ENCODE data around the gene GPATCH4. TPM values are rescaled to one million over a fixed set of nuclear protein-coding genes. Genes with fewer than 3 reads are reported as not detected.

The GPATCH4 gene
- total and polyA plus RNA-seq, 10 of the 15 experiments (the other 5 are each of a cell fraction or from before 2014, with no cell fraction given) = 35.5 to 111 (median 73.9) TPM

DNA sequence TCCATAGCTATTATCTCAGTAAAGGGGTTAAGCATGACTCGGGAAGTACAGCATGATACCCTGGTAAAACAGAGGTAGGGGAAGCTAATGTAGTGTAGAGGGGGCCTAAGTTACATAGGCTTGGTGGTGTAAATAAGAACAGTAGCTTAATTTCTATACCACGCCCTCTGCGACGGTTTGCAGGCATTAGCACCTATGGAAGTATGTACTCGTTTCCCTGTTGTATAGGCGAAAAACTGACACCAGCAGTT is 10.2 kb downstream of the GPATCH4 start:
- Histone ChIP-seq H3K4me1 (ENCODE audit: control insufficient read depth, insufficient read depth, low read length) (peaks cover 5% of the 10 kb centered on the region), H3K27ac (ENCODE audit: control insufficient read depth, insufficient read depth) (peak overlapping the region; percentile 86), H3K9me3 (replicated peaks; ENCODE audit: control insufficient read depth, insufficient read depth, low read length) (no peaks in the 10 kb centered on the region), H3K9ac (ENCODE audit: control insufficient read depth, insufficient read depth, low read length) (peak overlapping the region; percentile 79), H3K79me2 (ENCODE audit: control insufficient read depth, insufficient read depth, low read length) (peaks cover 9% of the 10 kb centered on the region), H3K4me2 (ENCODE audit: control insufficient read depth, insufficient read depth) (peak overlapping the region; percentile 99), H3K36me3 (ENCODE audit: control insufficient read depth in 2 of 2, insufficient read depth in 2 of 2, low read length in 1 of 2) (peaks cover 14 to 15% of the 10 kb centered on the region in 2 experiments; a peak in 3 of 4 replicates), H3K27me3 (replicated peaks in 1 of 2; ENCODE audit: control insufficient read depth in 2 of 2, insufficient read depth in 2 of 2, low read length in 1 of 2) (no peaks in the 10 kb centered on the region), H2AFZ (ENCODE audit: control insufficient read depth, low read depth, low read length) (peak overlapping the region; percentile 97), H3K4me3 (peak overlapping the region; percentile 89), H4K20me1 (ENCODE audit: control insufficient read depth, insufficient read depth) (no peaks in the 10 kb centered on the region)
- ChIA-PET RAD21 (ENCODE audit: unreplicated experiment) (interaction anchor here (0.6 to 2.2 kb wide), 14 partner anchors 9 to 205 kb away, joined by 3 to 18 read pairs (median 6); partner anchors contain the start of genes GPATCH4 and NES), CTCF (interaction anchor here (0.7 to 4.6 kb wide), 22 partner anchors 9 to 208 kb away, joined by 3 to 49 read pairs (median 5); partner anchors contain the start of genes GPATCH4, ISG20L2 and METTL25B), POLR2A (interaction anchor here (0.9 to 3.1 kb wide), 12 partner anchors 10 to 308 kb away, joined by 3 to 39 read pairs (median 5); partner anchors contain the start of genes GPATCH4, ISG20L2, MEF2D and METTL25B), SMC1A (ENCODE audit: uncharacterized antibody, unreplicated experiment) (interaction anchor here (0.7 to 5.9 kb wide), 19 partner anchors 11 to 270 kb away, joined by 3 to 47 read pairs (median 4); partner anchors contain the start of genes GPATCH4, MEF2D and TTC24)
- no TSS peak for BruUV-seq (replicated peaks)
- intact Hi-C loops (cut with micrococcal nuclease; ENCODE audit: unreplicated experiment) (no loop called here), in situ Hi-C loops (cut with MboI) (no loop called here)
- ATAC-seq = peak; percentile 49
- FAIRE-seq = no peak
- no peak for DNase-seq (ENCODE audit: low read depth, low spot score)
- 15% methylated on average over 6 of the region's 6 CpGs for WGBS (ENCODE audit: insufficient coverage, insufficient replicate concordance, low lambda C conversion rate, missing lambda C conversion rate)
- TF ChIP-seq, protein P1, sequence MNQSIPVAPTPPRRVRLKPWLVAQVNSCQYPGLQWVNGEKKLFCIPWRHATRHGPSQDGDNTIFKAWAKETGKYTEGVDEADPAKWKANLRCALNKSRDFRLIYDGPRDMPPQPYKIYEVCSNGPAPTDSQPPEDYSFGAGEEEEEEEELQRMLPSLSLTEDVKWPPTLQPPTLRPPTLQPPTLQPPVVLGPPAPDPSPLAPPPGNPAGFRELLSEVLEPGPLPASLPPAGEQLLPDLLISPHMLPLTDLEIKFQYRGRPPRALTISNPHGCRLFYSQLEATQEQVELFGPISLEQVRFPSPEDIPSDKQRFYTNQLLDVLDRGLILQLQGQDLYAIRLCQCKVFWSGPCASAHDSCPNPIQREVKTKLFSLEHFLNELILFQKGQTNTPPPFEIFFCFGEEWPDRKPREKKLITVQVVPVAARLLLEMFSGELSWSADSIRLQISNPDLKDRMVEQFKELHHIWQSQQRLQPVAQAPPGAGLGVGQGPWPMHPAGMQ (IDR thresholded peaks at IDR 0.05; ENCODE audit: borderline replicate concordance) = no peak
- TF ChIP-seq, protein P2, sequence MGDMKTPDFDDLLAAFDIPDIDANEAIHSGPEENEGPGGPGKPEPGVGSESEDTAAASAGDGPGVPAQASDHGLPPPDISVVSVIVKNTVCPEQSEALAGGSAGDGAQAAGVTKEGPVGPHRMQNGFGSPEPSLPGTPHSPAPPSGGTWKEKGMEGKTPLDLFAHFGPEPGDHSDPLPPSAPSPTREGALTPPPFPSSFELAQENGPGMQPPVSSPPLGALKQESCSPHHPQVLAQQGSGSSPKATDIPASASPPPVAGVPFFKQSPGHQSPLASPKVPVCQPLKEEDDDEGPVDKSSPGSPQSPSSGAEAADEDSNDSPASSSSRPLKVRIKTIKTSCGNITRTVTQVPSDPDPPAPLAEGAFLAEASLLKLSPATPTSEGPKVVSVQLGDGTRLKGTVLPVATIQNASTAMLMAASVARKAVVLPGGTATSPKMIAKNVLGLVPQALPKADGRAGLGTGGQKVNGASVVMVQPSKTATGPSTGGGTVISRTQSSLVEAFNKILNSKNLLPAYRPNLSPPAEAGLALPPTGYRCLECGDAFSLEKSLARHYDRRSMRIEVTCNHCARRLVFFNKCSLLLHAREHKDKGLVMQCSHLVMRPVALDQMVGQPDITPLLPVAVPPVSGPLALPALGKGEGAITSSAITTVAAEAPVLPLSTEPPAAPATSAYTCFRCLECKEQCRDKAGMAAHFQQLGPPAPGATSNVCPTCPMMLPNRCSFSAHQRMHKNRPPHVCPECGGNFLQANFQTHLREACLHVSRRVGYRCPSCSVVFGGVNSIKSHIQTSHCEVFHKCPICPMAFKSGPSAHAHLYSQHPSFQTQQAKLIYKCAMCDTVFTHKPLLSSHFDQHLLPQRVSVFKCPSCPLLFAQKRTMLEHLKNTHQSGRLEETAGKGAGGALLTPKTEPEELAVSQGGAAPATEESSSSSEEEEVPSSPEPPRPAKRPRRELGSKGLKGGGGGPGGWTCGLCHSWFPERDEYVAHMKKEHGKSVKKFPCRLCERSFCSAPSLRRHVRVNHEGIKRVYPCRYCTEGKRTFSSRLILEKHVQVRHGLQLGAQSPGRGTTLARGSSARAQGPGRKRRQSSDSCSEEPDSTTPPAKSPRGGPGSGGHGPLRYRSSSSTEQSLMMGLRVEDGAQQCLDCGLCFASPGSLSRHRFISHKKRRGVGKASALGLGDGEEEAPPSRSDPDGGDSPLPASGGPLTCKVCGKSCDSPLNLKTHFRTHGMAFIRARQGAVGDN (IDR thresholded peaks at IDR 0.05) = no peak
- TF ChIP-seq POLR2AphosphoS2 (IDR thresholded peaks at IDR 0.05; ENCODE audit: low read depth, low read length) (no peak), GABPA (IDR thresholded peaks at IDR 0.05; ENCODE audit: low read depth) (no peak), MEF2A (IDR thresholded peaks at IDR 0.05; ENCODE audit: insufficient read depth, low read depth, low read length) (no peak), TCF7 (IDR thresholded peaks at IDR 0.05; ENCODE audit: borderline replicate concordance) (no peak), NFYA (IDR thresholded peaks at IDR 0.05; ENCODE audit: borderline replicate concordance, low read depth, low read length) (no peak), MYC (IDR thresholded peaks at IDR 0.05; ENCODE audit: insufficient read depth, insufficient read length, insufficient replicate concordance, low read length, severe bottlenecking) (no peak), DPF2 (IDR thresholded peaks at IDR 0.05) (no peak), RUNX3 (IDR thresholded peaks at IDR 0.05; ENCODE audit: low read length) (no peak), ZNF274 (IDR thresholded peaks at IDR 0.05; ENCODE audit: insufficient read depth, insufficient read length) (no peak), SIX5 (IDR thresholded peaks at IDR 0.05; ENCODE audit: low read depth, low read length, severe bottlenecking) (no peak), ZBED1 (IDR thresholded peaks at IDR 0.05; ENCODE audit: borderline replicate concordance) (no peak)
- TF ChIP-seq, protein P3, sequence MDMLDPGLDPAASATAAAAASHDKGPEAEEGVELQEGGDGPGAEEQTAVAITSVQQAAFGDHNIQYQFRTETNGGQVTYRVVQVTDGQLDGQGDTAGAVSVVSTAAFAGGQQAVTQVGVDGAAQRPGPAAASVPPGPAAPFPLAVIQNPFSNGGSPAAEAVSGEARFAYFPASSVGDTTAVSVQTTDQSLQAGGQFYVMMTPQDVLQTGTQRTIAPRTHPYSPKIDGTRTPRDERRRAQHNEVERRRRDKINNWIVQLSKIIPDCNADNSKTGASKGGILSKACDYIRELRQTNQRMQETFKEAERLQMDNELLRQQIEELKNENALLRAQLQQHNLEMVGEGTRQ (IDR thresholded peaks at IDR 0.05; ENCODE audit: borderline replicate concordance, low read depth, low read length) = no peak
- TF ChIP-seq, protein P4, sequence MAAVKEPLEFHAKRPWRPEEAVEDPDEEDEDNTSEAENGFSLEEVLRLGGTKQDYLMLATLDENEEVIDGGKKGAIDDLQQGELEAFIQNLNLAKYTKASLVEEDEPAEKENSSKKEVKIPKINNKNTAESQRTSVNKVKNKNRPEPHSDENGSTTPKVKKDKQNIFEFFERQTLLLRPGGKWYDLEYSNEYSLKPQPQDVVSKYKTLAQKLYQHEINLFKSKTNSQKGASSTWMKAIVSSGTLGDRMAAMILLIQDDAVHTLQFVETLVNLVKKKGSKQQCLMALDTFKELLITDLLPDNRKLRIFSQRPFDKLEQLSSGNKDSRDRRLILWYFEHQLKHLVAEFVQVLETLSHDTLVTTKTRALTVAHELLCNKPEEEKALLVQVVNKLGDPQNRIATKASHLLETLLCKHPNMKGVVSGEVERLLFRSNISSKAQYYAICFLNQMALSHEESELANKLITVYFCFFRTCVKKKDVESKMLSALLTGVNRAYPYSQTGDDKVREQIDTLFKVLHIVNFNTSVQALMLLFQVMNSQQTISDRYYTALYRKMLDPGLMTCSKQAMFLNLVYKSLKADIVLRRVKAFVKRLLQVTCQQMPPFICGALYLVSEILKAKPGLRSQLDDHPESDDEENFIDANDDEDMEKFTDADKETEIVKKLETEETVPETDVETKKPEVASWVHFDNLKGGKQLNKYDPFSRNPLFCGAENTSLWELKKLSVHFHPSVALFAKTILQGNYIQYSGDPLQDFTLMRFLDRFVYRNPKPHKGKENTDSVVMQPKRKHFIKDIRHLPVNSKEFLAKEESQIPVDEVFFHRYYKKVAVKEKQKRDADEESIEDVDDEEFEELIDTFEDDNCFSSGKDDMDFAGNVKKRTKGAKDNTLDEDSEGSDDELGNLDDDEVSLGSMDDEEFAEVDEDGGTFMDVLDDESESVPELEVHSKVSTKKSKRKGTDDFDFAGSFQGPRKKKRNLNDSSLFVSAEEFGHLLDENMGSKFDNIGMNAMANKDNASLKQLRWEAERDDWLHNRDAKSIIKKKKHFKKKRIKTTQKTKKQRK (IDR thresholded peaks at IDR 0.05; ENCODE audit: low read depth, low read length) = no peak
